GM21717 (cell line): ENCODE measurements around the gene MASP1.

Experiments
- ATAC-seq: cut with Tn5 transposase; IDR thresholded peaks from one replicate; pipeline ENCODE4 v1.9.1; 2021; ENCODE audit warnings: mild to moderate bottlenecking, moderate library complexity; ENCODE audit not compliant: unreplicated experiment

The MASP1 gene

GRCh38 chr3:187293516-187294430 lies 2.2 kb upstream of the MASP1 start:
- no peak for ATAC-seq

DNA sequence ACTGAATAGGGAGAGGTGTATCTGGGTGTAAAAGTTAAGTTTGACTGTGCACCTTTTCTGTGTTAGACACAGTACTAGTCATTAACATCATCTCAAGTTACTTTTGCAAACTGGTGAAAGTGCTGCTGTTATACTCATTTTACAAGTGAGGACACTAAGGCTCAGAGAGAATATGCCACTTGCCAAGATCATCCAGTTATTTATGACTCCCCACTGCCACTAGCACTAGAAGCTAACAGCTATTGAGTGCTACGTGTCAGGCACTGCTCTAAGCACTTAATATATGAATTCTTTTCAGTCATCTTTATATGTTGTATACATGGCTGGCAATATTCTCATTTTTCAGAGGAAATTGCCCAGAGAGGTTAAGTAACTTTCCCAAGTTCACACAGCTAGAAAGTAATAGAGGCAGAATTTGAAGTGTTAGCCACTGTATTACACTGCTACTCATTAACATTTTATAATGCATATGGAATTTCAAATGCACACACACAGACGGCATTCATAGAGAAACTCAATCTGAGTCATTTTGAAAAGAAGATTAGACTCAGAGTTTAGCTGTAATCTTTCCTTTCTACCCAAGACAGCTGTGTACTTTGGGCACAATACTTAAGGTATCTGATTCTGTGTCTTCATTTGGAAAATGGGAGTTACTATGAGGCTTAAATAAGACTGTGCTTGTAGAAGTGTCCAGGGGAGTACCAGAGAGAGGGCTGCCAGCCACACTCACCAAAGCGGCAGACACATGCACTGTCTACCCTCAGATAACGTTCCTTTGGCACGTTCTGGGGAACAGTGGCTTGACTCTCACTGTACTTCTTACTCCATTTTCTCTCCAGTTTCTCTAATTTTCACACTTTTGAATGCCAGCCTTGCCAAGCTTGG lies 1.3 kb upstream of the MASP1 start:
- no peak for ATAC-seq

DNA sequence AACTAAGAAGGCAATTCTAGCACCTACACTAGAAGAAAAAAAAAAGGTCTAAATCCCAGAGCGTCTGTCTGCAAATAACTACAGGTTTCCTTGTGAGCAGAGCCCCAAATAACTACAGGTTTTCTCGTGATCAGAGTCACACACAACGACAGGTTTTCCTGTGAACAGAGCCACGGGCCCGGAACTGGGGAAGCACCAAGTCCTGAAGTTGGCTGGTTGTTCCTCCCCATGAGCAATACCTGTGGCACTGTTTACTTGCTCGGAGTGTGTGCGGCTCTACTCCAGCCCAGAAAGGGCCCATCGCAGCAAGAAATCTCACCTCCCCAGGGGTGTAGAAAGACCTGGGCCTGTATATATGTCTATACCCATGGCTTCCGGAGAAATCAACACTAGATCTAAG lies 644 bp upstream of the MASP1 start:
- no peak for ATAC-seq

- ATAC-seq: no peak
Measured at GRCh38 chr3:187291001-187291511, 481 bp downstream of the MASP1 start.

- no peak for ATAC-seq
Measured at GRCh38 chr3:187290503-187290902, 1.0 kb downstream of the MASP1 start.

GRCh38 chr3:187288855-187289605 lies 2.5 kb downstream of the MASP1 start:
- ATAC-seq: no peak

DNA sequence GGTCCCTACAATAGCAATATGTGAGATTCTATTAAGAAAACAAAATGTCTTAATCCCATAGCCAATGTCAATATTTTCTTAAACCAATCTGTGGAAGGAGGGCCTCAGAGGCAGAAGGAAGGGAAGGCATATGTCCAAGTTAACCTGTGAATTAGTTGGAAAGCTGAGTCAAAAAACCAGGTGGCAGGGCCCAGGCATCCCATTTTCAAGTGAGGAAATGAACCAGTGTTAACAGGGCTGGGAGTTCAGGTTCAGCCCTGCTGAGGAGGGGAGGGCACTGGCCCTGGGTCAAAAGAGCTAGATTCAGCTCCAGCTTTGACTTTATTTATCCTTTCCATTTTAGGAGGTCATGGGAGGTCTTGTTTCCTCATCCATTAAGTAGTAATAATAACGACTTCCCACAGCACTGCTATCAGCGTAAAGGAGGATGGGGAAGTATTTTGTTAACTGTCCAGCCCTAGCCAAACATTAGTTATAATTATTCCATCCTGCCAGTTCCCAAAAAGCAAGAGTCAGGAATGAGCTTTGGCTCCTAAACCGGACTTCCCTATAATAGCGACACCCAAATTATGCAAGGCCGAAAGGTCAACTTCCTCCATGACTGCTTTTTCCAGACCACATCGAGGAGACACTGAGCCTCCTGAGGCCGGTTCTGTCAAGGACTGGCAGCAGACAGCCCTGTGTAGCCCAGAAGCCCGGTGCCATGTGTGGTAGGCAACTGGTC lies 3.2 kb downstream of the MASP1 start:
- no peak for ATAC-seq

DNA sequence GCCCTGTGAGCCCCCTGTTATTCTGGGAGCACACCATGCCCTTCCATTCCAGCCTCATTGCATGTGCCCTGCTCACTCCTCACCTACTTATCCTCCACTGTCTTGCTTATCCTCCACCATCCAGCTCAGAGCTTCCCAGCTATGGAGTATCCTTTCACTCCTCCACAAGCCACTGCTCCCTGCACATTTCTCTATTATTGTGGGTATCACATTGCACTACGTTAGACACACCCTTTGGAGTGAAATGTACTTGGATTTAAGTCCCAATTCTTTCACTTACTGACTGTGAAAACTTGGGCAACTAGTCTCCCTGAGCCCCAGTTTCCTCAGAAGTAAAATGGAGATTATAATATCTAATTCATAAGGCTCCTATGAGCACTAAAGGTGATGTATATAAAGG lies 4.3 kb downstream of the MASP1 start:
- ATAC-seq: no peak

- ATAC-seq: no peak
Measured at GRCh38 chr3:187286467-187287059, 5.0 kb downstream of the MASP1 start.

DNA sequence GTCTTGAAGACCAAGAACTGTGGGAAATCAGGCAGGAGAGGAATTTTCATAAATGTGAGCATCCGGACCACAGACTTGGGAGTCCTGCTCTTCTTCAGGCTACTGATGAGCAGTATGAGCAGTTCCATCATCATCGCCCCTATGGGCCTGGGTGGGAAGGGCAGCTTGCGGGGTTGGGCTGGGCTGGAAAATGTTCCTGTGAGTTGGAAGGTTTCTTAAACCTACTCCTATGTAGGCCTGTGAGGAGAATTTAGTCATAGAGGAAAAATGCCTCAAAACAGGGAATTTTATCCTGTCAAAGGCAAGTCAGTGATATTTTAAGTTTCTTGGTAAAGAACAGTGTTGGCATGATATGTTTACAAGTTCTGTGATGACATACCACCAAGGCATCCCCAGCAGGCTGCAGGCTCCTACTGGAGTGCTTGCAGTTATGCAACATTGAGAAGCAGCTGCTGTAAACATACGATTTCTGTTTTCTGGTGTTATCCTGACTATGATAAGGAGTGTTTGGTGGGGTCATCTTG lies 10.3 kb downstream of the MASP1 start:
- ATAC-seq: no peak

GRCh38 chr3:187280644-187281043 lies 10.9 kb downstream of the MASP1 start:
- no peak for ATAC-seq

GRCh38 chr3:187277129-187277462 lies 14.4 kb downstream of the MASP1 start:
- no peak for ATAC-seq

DNA sequence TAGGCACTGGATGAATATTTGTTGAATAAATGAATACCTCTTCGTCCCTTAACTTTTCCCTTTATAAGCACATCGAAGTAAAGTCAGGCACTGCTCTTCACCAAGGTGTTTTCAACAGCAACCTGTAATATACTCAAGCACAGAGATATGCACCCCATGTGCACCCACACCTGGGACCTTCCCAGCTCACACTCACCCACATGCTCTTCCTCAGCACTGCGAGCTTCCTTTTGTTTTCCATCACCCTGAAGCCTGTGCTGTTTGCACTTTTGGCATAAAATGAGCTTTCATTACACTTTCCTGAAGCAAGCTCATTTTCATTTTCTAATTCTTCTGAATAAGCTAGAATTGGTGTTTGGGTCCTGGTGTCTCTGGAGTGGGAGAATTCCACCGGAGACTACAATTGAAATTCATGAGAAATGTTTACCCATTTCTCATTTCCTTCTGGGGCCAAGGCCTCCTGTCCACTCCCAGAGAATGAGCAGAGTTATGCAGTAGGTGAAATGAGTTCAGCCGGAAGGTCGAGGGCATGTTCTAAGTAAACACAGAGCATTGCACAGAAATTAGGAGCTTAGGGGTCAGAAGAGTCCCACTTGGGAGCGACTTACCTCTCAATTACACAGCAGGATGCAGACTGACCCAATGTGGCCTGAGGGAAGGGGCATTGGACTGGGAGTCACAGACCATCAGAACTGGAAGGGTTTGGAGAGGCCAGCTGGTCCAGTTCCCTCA lies 15.0 kb downstream of the MASP1 start:
- no peak for ATAC-seq

DNA sequence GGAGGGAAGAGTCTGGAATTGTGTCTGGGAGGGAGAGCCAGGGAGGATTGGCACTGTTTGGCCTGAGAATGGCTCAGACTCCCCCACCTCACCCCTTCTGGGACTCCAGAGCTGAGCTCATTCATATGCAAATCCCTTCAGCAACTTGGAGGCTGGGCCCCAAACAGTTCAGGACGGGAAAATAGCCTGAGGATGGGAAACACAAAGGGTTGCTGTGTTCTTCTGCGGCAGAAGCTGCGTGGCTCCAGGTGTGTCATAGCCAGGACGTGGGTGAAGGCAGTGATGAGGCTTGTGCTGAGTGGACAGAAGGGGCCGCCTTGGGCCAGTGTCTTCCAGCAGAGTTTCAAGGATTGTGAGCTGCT lies 16.6 kb downstream of the MASP1 start:
- ATAC-seq: no peak

DNA sequence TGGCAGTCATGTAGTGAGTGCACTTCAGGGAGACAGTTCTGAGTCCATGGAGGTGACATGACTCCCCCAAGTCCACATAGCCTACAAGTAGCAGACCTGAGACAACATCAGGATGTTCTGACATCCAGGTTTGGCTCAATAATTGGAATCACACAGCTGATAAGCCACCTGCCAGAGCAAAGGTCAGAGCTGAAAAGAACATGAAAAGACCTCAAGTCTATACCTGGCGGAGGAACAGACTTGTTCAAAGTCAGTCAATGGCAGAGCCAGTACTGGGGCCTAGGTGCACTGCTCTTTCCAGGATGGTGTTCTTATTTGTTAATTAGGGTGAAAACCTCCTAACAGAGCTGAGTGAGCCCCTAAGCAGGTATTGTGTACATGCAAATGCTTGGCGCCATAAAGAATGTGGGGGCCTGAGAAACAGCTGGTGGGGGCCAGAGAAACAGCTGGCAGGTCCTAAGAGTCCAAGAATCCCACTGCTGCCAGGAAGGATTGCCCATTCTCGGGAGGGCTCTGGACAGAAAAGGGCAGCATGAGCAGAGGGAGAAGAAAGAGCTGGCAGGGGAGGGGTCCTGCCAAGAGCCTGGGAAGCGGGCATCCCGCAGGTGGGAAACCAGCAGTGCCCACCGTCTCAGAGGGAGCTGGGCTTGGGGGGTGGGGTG lies 17.1 kb downstream of the MASP1 start:
- no peak for ATAC-seq

- ATAC-seq: no peak
Measured at GRCh38 chr3:187271582-187271981, 20.0 kb downstream of the MASP1 start.

DNA sequence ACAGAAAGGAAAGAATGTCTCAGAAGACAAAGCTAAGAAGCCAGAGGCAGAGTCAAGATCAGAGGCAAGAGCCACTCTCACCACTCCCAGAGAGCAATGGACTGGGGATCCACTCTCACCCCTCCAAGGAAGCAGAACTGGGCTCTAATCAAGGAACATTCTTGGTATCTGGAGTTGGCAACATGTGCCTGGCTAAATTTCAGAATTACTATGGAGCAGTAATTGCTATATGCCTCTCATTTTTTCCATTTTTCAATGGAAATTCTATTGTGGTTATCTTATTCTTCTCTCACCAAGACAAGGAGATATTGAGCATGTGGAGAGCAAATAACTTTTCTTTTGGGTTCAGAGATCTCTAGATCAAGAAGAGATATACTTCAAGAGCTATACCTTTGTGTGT lies 22.1 kb downstream of the MASP1 start:
- no peak for ATAC-seq

DNA sequence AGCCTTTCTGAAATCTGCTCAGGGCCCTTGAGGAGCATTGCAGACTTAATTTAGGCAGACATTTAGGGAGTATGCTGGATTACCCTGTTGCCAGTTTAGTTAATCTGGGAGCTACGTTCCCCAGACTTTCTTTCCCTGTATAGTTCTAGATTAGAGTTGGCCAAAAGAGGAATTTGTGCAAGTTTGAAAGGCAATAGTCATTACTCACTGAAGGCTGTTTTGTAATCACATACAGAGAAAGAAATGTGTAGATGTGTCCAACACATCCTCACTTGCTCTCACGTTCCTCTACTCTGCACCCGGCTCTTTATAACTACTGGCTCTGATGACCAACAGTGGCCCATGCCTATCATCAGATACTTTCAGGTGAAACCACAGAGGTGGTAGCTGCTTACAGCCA lies 24.2 kb downstream of the MASP1 start:
- no peak for ATAC-seq

- no peak for ATAC-seq
Measured at GRCh38 chr3:187266691-187267090, 24.8 kb downstream of the MASP1 start.
